GM18508 (cell line): ENCODE measurements around the gene EZH1.
"Not testable (repeated sequence)": the region's sequence is repeated elsewhere in the genome, so short reads cannot be mapped to it uniquely, and the experiment has no call there.

ENCODE experiments used
- ATAC-seq: cut with Tn5 transposase; IDR thresholded peaks from one replicate; pipeline ENCODE4 v1.9.1; 2021; ENCODE audit warnings: moderate number of reproducible peaks; ENCODE audit not compliant: insufficient read depth, unreplicated experiment

The EZH1 gene

DNA sequence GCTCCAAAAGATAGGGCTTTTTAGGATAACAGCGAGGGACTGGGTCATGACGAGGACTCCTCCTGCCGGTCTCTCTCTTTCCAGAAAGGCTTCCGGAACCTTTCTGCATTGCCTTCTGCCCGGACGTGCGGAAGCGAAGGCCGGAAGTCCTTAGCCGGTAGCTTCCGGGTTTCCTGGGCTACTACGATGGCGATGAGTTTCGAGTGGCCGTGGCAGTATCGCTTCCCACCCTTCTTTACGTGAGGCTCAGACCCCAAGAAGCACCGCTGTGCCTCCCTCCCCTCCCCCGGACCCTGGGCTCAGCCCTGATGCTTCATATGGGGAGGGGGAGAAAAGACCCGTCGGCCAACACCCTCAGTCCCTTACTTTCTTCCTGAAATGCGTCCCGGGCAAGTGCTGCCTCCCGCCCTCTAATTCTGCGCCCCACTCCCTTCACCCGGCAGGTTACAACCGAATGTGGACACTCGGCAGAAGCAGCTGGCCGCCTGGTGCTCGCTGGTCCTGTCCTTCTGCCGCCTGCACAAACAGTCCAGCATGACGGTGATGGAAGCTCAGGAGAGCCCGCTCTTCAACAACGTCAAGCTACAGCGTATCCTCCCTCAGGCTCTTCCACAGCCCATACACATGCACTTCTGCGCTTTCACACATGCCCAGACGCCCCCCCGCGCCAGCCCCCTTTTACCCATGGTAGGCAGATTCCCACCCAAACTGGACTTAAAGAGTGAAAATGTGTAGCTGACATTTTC lies 28.6 kb upstream of the EZH1 start, which contains the start of gene VPS25:
Gene VPS25 (plus strand): TSS at position 160 of the 746 bp plus-strand sequence. CDS start 27 bp downstream, at position 187.
- ATAC-seq, result no peak

DNA sequence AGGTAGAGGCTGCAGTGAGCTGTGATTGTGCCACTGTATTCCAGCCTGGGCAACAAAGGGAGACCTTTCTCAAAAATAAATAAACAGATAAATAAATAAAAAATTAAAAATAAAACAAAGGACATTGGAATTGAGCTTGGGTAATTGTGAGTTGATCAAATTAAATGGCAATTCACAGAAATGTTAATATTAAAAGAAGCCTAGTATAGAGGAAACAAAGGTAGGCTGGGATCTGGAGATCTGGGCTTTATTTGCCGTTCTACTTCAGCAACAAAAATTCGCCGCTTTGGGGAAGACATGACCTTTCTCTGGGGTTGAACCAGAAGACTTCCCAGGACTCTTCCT lies 28.1 kb upstream of the EZH1 start:
- no peak for ATAC-seq

DNA sequence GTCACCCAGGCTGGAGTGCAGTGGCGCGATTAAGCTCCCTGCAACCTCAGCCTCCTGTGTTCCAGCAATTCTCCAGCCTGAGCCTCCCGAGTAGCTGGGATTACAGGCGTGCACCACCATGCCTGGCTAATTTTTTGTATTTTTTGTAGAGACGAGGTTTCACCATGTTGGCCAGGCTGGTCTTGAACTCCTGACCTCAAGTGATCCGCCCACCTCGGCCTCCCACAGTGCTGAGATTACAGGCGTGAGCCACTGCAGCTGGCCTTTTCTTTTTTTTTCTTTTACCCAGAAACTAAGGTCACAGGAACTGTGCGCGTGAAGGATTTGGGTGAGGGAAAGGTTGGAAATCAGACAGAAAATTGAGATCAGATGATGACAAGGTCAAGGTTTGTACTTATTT lies 25.1 kb upstream of the EZH1 start:
- not testable (repeated sequence) for ATAC-seq

DNA sequence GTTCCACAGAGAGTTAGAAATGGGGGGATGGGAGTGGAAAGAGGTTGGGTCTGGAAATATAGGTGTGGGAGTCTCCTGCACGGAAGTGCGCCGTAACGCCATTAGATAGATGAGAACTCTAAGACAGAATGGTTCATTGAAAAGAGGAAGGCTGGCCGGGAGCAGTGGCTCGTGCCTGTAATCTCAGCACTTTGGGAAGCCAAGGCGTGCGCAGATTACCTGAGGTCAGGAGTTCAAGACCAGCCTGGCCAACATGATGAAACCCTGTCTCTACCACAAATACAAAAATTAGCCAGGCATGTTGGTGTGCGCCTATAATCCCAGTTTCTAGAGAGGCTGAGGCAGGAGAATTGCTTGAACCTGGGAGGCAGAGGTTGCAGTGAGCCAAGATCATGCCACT lies 23.2 kb upstream of the EZH1 start:
- ATAC-seq, result not testable (repeated sequence)

DNA sequence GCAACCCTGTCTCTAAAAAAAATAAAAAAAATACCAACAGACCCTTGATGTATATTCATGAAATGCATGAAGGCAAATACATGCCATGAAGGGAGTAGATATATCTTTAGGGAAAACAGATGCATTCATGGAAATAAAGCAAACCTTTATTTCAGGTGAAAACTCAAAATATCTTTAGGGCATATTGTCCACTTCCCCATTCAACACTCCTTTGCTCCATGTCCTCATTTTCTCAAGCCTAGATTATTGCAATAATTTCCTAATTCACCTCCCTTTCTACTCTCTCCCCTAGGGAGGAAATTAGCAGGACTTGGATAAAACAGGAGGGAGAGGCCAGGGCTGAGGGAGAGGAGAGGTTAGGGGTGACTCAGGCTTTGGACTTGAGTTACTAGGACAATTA lies 22.7 kb upstream of the EZH1 start:
- no peak for ATAC-seq

DNA sequence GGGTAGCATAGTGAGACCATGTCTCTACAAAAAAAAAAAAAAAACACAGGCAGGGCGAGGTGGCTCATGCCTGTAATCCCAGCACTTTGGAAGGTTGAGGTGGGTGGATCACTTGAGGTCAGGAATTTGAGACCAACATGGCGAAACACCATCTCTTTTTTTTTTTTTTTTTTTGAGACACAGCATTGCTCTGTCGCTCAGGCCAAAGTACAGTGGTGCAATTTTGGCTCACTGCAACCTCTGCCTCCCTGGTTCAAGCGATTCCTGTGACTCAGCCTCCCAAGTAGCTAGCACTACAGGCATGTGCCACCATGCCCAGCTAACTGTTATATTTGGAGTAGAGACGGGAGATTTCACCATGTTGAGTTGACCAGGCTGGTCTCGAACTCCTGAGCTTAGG lies 21.3 kb upstream of the EZH1 start:
- ATAC-seq, result no peak

DNA sequence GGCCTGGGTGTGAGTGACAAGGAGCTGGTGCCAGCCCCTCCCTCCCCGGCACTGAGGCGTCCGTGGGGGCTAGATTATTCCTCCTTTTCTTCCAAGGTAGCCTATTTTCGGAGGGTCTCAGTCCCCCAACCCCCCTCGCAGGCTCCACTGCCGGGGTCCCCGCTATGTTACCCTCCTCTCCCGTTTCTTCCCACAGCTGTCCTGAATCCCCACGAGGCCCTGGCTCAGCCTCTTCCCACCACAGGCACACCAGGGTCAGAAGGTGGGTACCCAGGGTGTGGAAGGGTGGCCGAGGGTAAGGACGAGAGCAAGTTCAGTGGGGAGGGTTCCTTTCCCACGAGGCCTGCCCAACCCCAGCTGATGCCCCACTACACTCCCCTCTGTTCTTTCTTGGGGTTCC lies 16.8 kb upstream of the EZH1 start:
- no peak for ATAC-seq

DNA sequence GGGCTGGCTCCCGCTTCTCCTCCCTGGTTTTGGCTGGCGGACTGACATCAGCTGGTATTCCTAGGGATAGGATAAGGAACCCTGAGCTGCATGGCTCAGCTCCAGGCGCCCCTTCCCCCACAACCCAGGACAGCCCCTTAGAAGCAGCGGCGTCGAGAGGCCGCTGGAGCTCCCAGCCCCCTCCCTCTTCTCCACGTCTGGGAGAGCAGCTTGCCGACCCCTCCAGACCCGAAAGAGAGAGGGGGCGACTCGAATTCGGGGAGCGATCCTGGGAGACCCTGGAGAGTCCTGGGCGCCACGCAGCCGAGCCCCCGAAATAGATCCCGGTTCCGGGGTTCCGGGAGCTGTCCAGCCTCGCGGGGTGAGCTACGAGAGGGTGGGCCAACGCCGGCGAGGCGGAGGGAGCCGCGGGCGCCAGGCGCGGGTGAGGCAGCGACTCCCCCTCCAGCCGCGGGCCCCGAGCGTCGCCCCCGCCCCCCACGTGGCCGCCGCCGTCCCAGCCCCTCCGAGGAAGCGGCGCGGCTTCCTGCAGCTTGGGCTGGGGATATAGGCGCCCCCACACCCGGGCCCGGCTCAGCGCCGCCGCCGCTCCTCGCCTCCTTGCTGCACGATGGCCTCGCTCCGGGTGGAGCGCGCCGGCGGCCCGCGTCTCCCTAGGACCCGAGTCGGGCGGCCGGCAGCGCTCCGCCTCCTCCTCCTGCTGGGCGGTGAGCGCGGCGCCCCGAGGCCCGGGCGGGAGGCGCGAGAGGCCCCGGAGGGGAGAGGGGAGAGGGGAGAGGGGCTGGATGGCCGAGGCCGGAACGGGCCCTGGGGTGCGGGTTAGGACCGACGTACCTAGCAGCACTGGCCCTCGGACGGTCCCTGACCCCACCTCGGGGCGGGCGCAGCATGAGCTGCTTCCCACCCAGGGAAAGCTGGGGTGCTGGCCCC lies 16.1 kb upstream of the EZH1 start, which contains the start of gene RAMP2:
Gene RAMP2 (plus strand): TSS at position 576 of the 930 bp plus-strand sequence. CDS start 35 bp downstream, at position 611.
- no peak for ATAC-seq

DNA sequence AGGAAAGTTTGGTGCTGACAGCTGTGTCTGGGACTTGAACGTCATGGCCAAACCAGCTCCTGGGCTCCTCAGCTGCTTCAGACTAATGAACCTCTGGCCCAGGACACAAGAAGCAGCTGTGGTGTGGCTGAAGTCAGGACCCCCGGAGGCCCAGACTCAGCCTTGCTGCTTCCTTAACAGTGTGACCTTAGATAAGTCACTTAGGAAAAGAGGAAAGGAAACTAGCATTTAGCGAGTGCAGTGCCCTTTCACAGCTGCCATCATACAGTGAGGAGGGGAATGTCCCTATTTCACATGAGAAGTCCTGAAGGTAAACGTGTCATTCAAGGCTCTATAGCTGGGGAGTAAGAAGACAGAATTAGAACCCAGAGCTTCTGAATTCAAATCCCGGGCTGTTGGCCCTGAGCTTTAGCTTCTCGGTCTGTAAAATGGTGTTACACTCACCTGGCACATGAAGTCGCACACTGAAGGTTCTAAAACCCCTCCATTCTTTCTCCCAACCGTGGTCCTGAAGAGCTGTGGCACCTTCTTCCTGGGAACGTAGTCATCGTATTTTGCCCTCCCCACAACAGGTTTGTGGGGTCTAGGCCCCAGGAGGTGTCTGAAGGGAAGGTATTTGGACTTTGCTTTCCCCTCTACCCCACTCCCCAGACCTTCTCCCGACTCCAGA lies 15.3 kb upstream of the EZH1 start:
- ATAC-seq, result no peak

DNA sequence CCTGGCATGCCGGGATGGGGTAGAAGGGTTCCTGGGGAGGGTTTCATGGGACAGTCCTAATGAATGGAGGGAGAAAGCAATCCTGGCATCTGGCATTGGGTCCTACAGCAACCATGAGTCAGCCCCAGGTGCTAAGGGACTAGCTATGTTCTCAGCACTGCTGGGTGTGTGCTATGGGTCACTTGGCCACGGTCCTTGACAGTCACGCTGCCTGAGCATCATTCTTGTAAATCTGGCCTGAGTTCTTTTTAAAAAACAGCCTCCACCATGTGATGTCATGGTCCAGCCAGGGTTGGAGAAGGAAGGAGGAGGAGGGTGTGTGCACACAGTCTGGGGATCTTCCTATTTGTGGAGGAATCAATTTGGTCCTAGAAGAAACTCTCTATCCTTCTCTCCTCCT lies 9.9 kb upstream of the EZH1 start:
- ATAC-seq, result no peak

DNA sequence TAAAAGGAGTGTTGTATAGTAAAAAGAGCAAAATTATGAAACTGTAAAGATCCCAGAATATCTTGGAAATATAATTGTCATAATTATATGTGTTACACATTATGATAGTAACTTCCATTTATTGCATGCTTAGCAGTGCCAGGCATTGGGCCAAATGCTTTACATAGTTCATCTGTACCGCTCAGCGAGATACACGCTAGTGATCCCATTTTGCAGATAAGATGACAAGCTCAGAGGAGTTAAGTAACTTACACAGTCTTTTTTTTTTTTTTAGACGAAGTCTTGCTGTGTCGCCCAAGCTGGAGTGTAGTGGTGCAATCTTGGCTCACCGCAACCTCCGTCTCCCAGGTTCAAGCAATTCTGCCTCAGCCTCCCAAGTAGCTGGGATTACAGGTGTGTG lies 6.8 kb upstream of the EZH1 start:
- no peak for ATAC-seq

DNA sequence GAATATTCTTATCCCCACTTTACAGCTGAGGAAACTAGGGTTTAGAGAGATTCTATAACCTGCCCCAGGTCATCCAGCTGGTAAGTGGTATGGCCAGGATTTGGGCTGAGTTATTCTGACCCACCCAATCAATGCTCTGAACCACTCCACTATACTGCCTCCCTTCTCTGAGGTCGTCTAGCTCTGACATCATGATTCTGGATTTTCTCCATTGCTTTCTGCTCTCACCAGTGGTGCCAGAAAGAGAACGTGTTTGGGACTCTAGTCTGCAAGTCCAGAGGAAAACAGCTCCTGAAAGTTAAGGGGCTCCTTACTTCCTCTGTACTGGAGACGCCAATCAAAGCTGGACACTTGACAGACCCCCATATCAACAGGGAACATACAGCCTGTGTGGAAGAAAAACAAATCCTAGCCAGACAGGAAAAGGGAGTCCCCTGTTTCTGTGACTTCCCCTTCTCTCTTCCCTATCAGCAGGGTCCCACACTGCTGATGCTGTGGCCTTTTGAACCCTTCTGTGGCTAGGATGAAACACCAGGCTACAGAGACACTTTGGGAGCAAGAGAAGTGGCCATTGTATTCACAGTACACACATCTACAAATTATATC lies 6.0 kb upstream of the EZH1 start:
- ATAC-seq, result no peak

DNA sequence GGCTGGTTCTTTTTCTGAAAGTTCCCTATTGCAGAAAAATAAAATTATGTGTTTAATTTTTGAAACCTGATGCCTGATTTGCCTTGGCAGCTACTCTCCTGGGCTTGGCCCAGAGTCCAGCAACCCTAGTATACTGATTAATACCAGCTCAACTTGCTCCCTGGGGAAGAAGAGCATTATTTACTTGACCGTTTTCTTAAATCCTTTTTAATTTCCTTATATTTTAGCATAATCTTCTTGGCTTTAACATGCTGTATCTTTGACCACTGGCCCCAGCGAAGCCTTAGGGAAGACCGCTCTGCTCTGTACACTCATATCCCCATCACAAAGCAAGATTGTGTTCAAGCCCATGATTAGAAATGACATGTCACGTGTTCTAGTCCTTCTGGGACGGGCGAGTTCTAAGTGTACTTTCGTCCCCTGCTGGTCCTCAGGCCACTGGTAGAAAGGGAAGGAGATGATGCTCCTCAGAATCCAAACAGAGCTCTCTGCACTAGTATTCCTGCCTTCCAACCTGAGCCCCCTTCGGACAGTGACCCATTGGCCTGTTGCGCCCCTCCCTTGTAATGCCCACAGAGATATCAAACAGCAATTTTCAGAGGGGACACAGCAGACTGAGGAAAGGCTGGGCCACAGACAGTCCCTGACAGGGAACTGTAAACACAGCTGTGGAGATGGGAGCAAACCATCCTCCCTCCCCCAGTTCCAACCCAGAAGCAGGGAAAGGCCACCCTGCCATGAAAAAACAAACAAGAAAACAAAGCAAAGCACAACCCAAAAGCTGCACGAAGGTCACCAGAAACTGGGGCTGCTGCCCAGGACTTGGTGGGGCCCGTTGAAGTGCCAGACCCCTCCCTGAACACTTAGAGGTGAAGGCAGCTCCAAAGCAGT lies 4.3 kb upstream of the EZH1 start:
- no peak for ATAC-seq

DNA sequence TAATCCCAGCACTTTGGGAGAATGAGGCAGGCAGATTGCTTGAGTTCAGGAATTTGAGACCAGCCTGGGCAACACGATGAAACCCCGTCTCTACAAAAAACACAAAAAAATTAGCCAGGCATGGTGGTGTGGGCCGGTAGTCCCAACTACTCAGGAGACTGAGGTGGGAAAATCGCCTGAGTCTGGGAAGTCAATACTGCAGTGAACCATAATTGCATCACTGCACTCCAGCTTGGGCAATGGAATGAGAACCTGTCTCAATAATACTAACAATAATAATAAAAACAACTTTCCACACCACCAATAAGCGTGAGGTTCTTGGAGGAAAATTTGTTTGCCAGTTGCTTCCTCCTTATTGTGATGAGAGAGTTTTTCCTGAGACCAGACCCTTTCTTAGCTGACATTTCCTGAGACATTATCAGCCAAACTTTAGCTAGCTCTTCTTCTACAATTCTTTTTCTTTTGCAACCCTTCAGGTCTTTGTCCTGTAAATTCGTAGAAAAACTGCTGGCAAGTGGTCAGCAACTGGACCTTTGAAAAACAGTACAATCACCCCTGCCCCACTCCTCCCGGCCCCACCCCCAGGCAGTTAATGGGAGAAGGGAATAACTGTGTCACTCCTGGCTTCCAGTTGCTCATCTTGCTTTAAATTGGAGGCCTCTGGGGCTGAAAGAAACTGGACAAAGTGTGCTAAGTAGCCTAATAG lies 3.5 kb upstream of the EZH1 start:
- no peak for ATAC-seq

DNA sequence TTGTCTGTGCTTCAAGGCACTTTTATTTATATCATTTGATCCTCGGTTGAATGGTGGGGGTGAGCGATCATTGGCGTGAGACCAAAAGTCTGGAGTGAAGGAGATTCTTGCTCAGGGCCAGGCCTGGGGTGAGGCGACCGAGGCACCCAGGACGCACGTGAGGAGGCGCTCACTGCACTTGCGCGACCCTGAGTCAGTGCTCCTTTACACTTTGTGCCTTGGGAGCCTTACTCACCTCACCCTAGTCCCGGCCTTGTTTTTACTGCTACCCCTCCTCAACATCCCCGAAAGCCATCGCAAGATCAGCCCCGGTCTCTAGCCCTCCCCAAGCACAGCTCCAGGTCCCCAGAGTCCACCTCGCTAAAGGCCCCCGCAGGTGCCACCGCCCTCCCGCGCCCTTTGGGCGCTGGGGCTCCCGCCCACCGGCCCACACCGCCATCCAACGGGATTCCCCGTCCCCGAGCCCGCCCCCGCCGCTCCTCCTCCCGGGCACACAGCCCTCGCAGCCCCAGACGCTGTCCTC lies 496 bp downstream of the EZH1 start:
- no peak for ATAC-seq

DNA sequence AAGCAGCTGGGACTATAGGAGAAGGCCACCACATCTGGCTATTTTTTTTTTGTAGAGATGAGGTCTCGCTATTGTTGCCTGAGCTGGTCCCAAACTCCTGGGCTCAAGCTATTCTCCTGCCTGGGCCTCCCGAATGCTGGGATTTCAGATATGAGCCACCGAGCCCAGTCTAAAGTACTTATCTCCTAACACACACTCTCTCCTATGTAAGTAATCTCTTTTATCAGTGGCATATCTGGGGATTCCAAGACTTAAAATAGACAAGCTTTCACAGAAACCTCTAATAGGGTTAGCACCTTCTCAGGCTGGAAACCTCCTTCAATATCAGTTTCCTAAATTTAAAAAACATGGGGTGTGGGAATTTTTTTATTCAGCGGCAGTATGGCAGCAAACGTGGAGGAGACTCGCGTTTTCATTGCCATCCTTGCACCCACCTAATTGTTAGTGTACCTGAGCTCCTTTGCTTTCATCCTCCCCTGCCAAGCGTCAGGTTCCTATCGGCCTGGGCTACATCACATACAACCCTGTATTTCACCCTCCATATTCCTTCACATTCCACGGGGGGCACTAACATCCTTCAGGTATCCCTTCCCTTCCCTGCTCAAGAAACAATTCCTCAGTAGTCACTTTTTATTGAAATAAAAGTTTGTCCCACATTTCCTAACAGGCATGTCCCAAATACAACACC lies 1.1 kb downstream of the EZH1 start:
- ATAC-seq, result no peak

DNA sequence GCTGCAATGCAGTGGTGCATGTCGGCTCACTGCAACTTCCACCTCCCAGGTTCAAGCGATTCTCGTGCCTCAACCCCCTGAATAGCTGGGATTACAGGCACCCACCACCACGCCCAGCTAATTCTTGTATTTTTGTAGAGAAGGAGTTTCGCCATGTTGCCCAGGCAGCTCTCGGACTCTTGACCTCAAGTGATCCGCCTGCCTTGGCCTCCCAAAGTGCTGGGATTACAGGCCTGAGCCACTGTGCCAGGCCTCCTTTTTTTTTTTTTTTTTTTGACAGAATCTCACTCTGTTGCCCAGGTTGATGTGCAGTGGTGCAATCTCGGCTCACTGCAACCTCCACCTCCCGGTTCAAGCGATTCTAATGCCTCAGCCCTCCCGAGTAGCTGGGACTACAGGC lies 1.9 kb downstream of the EZH1 start:
- not testable (repeated sequence) for ATAC-seq

DNA sequence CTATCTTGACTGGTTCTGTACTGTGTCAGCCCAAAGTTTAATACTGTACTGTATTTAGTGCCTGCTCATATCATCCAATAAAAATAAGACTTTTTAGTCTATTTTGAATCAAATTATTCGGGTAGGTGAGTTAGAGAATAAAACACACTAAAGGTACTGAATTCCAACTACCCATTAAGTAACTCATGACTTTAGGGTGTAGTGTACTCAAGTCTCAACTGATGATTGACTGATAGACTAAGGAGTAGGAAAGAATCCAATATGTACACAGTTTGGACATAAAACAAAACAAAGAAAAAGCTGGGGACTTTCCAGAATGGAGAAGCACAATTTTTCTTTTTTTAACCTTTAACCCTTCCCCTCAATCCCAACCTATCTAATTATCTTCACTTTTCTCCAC lies 4.1 kb downstream of the EZH1 start:
- ATAC-seq, result no peak
